ENCODE results near the gene OGFOD3. TPM values are rescaled to one million over a fixed set of nuclear protein-coding genes. Genes with fewer than 3 reads are reported as not detected.
"Not testable (repeated sequence)": the region's sequence is repeated elsewhere in the genome, so short reads cannot be mapped to it uniquely, and the experiment has no call there.

OGFOD3 gene
- total and polyA plus RNA-seq, 2 experiments from 2014 or later: 9.6 to 24.6 TPM

GRCh38 chr17:82459936-82460335 is 41.5 kb upstream of the OGFOD3 start:
- H2AFZ ChIP-seq; H3K4me1 ChIP-seq (ENCODE audit: insufficient read depth); H3K79me2 ChIP-seq (replicated peaks; ENCODE audit: insufficient read depth); H3K27me3 ChIP-seq (ENCODE audit: insufficient read depth); ATAC-seq; H3K9me3 Mint-ChIP-seq; DNase-seq (ENCODE audit: low spot score); H3K4me2 ChIP-seq; H3K27ac Mint-ChIP-seq; H3K9me2 ChIP-seq (ENCODE audit: insufficient read depth); H3K27ac ChIP-seq (ENCODE audit: low read depth); H3K4me3 Mint-ChIP-seq; H3K36me3 ChIP-seq (ENCODE audit: insufficient read depth); H4K20me1 ChIP-seq (replicated peaks; ENCODE audit: insufficient read depth): not testable (repeated sequence)
- Histone ChIP-seq H3F3A (replicated peaks; ENCODE audit: low read depth) (peaks cover 18% of the 10 kb centered on the region; the same call in 1 of the 2 replicates), H3K4me3 (peak overlapping the region; percentile 93)
- H3K36me3 Mint-ChIP-seq (ENCODE audit: low read depth): peaks cover 49% of the 10 kb centered on the region
- peaks cover 12% of the 10 kb centered on the region for H3K27me3 Mint-ChIP-seq (ENCODE audit: insufficient read depth, low read depth, poor library complexity)
- H3K4me1 Mint-ChIP-seq: peaks cover 11% of the 10 kb centered on the region

GRCh38 chr17:82458885-82459424 is 40.6 kb upstream of the OGFOD3 start:
- H3K4me1 Mint-ChIP-seq: peaks cover 11% of the 10 kb centered on the region
- Histone ChIP-seq H2AFZ (peak overlapping the region; percentile 89), H3K4me1 (ENCODE audit: insufficient read depth) (peaks cover 6% of the 10 kb centered on the region)

More at GRCh38 chr17:82458885-82459424, 40.6 kb upstream of the OGFOD3 start:
- Mint-ChIP-seq H3K27ac (peak overlapping the region; percentile 86; the same call in 1 of the 2 replicates), H3K9me3 (peaks cover 12% of the 10 kb centered on the region), H3K36me3 (ENCODE audit: low read depth) (peaks cover 39% of the 10 kb centered on the region), H3K27me3 (ENCODE audit: insufficient read depth, low read depth, poor library complexity) (peaks cover 9% of the 10 kb centered on the region), H3K4me3 (peak overlapping the region; percentile 96)
- Histone ChIP-seq H3K27ac (ENCODE audit: low read depth) (no peak overlapping the region), H3K4me2 (peak overlapping the region; percentile 84), H3K27me3 (ENCODE audit: insufficient read depth) (no peaks in the 10 kb centered on the region), H4K20me1 (replicated peaks; ENCODE audit: insufficient read depth) (peaks cover 6% of the 10 kb centered on the region), H3F3A (replicated peaks; ENCODE audit: low read depth) (peaks cover 18% of the 10 kb centered on the region; the same call in 1 of the 2 replicates), H3K4me3 (peak overlapping the region; percentile 93), H3K9me2 (ENCODE audit: insufficient read depth) (no peaks in the 10 kb centered on the region; the same call in 1 of the 2 replicates), H3K36me3 (ENCODE audit: insufficient read depth) (peaks cover under 1% of the 10 kb centered on the region; the same call in 1 of the 2 replicates), H3K79me2 (replicated peaks; ENCODE audit: insufficient read depth) (peaks cover 10% of the 10 kb centered on the region)
- DNase-seq (ENCODE audit: low spot score): peak; percentile 52
- peak; percentile 19 for ATAC-seq
- TF ChIP-seq ZNF114 (CRISPR knock-in tag; IDR thresholded peaks at IDR 0.05) (no peak), CTCF (conservative IDR thresholded peaks at IDR 0.05; ENCODE audit: low read depth in 2 of 2) (no peak), JUNB (IDR thresholded peaks at IDR 0.05; ENCODE audit: unreplicated experiment) (no peak), NANOG (IDR thresholded peaks at IDR 0.05; ENCODE audit: borderline replicate concordance) (no peak), ZNF331 (CRISPR knock-in tag; IDR thresholded peaks at IDR 0.05; ENCODE audit: low read depth) (no peak), EZH2phosphoT487 (IDR thresholded peaks at IDR 0.05; ENCODE audit: unreplicated experiment) (no peak), ETS1 (IDR thresholded peaks at IDR 0.05) (no peak), STAT1 (IDR thresholded peaks at IDR 0.05; ENCODE audit: unreplicated experiment) (no peak), CREB1 (CRISPR knock-in tag; IDR thresholded peaks at IDR 0.05; ENCODE audit: low read depth) (no peak)
- TF ChIP-seq, protein P1, sequence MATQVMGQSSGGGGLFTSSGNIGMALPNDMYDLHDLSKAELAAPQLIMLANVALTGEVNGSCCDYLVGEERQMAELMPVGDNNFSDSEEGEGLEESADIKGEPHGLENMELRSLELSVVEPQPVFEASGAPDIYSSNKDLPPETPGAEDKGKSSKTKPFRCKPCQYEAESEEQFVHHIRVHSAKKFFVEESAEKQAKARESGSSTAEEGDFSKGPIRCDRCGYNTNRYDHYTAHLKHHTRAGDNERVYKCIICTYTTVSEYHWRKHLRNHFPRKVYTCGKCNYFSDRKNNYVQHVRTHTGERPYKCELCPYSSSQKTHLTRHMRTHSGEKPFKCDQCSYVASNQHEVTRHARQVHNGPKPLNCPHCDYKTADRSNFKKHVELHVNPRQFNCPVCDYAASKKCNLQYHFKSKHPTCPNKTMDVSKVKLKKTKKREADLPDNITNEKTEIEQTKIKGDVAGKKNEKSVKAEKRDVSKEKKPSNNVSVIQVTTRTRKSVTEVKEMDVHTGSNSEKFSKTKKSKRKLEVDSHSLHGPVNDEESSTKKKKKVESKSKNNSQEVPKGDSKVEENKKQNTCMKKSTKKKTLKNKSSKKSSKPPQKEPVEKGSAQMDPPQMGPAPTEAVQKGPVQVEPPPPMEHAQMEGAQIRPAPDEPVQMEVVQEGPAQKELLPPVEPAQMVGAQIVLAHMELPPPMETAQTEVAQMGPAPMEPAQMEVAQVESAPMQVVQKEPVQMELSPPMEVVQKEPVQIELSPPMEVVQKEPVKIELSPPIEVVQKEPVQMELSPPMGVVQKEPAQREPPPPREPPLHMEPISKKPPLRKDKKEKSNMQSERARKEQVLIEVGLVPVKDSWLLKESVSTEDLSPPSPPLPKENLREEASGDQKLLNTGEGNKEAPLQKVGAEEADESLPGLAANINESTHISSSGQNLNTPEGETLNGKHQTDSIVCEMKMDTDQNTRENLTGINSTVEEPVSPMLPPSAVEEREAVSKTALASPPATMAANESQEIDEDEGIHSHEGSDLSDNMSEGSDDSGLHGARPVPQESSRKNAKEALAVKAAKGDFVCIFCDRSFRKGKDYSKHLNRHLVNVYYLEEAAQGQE (IDR thresholded peaks at IDR 0.05; ENCODE audit: unreplicated experiment): no peak
